HG02973 (cell line): ENCODE measurements around the gene KRT79.
"Not testable (repeated sequence)": the region's sequence is repeated elsewhere in the genome, so short reads cannot be mapped to it uniquely, and the experiment has no call there.

ENCODE experiments used
- ATAC-seq: cut with Tn5 transposase; IDR thresholded peaks from one replicate; pipeline ENCODE4 v1.9.1; 2021; ENCODE audit warnings: moderate library complexity; ENCODE audit not compliant: unreplicated experiment

The KRT79 gene

DNA sequence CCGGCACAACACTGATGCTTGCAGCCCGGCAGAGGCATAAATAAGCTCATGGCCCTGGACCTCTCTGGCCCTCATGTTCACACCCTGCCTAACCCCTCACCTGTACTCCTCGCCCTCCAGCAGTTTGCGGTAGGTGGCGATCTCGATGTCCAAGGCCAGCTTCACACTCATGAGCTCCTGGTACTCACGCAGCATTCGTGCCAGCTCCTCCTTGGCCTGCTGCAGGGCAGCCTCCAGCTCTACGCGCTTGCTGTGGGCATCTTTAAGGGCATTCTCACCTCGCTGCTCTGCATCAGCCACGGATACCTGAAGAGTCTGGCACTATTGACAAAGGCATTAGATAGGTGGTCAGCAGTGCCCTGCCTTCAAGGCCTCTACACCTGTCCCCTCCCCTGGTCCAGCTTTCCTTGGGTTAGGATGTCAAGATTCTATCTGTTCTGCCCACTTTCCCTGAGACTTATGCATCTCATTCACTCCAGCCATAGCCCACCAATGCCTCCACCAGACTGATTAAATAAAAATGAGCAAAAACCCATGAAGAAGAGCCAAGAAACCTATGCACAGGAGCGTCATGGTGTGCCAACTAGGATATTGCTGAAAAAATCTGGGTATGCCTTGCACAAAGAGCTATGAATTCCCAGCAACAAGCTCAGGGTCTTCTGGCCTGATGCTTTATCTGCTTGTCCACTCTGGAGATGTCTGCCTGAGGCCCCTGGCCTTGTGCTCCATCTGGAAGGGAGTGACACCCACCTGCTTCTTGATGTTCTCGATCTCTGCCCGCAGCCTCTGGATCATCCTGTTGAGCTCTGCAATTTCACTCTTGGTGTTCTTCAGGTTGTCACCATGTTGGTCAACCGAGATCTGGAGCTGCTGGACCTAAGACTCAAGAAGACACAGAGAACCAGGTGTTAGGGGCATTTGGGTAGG lies 26.3 kb downstream of the KRT79 start:
- ATAC-seq = no peak

DNA sequence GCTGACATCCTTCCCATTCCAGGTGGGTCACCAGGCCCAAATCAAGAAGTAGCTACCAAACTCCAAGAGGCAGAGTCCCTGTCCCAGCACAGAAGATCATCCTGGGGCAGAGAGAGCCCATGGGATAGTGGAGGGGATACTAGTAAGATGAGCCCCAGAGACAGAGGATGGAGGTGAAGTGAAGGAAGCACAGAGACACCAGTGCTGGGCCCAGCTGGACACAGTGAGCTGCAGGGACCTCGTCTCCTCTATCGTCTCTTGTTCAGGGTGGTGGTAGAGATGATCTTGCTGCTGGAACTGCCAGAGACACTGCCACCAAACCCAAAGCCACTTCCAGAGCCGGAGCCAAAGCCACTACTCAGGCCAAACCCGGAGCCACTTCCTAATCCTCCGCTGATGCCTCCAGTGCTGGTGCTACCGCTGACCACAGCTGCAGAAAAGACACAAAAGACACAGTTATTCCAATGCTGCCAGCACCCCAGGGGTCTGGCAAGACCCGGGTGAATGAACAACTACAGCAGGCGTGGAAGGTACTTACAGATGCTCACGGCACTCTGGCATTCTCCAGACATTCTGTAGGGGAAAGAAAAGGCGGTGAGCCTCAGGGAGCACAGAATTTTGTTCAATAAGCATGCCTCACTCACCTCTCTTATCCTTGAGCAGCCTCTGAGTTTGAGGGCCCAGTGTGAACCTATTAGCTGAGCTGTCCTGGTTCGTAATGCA lies 27.1 kb downstream of the KRT79 start:
- no peak for ATAC-seq

DNA sequence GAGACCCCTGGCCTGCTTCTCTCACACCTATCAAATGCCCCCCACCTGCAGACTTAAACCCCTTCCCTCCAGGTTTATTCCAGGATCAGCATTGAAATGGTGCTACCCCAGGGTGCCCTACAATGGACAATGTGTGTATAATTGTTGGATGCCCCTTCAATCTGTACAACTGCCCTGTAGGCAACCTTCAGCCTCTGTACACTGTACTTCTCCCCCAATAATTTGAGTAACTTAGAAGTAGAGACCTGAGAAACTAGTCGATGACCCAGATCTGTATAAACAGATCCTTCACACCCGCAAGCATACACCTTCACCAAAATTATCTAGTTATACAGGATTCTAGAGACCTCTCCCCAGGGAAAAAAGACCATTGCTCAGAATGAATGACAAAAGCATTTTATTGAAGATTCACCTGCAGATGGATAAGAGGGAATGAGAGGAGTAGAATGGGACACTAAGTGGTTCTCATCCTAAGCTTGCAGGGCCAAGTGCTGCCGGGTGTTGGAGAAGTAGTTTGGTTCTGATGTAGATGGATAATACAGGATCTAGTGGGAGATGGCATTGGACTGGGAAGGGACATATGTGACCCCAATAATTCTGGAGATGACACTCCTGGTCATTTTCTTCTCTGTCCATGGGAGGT lies 27.8 kb downstream of the KRT79 start:
- no peak for ATAC-seq

DNA sequence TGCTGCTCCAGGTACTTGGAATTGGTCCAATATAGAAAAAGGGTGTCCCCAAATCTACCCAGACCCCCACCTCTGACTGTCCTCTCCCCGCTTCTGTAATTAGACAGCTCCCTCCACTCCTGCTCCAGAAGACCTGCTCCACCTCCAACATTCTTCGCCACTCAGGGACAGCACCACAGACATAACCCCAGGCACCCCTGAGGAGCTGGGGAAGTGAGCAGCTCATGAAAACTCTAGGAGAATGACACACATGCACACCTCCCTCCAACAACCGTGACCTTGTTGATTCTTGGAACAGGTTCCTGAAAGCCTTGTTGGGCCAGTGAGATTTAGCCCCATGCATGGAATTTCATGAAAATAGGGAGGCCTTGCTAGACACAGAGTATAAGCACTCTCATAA lies 28.4 kb downstream of the KRT79 start:
- no peak for ATAC-seq

DNA sequence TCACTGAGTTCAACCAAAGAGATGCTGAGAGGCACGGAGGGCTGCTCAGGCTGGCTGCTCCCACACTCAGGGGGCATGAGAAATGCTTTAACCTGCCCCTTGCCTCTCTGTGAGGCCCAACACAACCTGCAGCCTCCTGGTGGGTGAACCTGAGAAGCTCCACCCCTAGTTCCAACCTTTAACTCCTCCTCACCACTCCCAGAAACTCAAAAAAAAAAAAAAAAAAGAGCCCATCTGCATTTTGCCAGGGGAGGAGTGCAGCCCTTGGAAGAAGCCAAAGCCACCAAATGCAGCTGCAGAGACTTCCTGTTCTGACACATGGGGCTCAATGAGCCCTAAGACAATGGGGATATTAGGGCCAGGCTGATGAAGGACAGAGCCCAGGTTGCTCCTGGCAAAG lies 29.1 kb downstream of the KRT79 start:
- no peak for ATAC-seq

DNA sequence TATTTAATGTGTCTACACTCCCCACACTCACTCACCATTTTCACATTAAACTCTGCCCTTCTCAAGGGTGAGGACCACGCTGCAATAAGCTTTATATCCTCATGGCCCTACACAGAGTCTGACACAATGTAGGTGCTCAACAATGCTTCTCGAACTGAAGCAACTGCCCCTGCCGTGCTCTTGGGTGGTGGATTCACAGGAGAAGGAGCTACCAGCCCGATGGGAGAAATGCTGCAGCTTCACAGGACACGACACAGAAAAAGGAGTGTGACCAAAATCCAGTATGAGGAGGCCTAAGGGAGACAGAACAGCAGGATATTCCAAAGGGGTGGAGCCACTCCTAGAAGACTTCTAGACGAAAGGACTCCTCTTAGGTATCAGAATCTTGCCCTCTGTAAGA lies 31.7 kb downstream of the KRT79 start:
- ATAC-seq = no peak

DNA sequence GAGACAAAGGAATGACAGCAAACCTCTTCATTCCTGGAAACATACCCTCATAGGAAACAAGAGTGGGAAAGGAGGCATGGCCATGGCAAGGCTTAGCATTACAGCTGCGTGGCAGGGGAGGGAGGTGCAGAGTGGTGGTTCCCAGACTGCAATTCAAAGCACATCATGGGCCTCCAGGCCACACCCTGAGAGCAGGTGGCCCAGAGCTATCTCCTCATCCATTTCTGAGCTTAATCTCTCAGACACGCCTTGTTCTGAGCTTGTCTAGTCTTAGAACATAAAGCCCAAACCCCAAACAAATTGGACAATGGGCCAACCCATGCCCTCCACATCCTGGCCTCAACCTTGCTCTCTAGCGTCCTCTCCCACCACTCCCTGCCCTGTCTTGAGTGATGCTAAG lies 32.3 kb downstream of the KRT79 start:
- ATAC-seq = no peak

DNA sequence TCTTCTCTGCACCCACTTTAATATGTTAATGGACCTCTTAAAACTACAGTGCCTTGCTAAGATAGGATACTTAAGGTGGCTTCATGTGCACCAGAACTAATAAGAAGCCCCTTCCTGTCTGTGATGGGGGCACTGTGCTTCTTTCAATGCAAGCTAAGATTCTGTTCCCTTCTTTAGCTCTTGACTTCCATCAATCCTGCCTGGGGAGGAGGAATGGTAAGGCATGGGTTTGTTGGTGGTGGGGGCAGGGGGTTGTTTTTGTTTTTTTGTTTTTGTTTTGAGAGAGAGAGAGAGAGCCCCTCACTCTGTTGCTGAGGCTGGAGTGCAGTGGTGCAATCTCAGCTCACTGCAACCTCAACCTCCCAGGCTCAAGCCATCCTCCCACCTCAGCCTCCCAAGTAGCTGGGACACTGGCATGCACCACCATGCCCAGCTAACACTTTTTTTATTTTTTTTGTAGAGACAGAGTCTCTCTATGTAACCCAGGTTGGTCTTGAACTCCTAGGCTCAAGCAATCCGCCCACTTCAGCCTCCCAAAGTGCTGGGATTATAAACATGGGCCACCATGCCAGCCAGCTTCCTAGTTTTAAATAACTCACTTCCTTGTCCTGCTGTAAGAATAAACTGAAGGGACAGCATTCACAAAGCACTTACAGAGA lies 33.7 kb downstream of the KRT79 start:
- no peak for ATAC-seq

DNA sequence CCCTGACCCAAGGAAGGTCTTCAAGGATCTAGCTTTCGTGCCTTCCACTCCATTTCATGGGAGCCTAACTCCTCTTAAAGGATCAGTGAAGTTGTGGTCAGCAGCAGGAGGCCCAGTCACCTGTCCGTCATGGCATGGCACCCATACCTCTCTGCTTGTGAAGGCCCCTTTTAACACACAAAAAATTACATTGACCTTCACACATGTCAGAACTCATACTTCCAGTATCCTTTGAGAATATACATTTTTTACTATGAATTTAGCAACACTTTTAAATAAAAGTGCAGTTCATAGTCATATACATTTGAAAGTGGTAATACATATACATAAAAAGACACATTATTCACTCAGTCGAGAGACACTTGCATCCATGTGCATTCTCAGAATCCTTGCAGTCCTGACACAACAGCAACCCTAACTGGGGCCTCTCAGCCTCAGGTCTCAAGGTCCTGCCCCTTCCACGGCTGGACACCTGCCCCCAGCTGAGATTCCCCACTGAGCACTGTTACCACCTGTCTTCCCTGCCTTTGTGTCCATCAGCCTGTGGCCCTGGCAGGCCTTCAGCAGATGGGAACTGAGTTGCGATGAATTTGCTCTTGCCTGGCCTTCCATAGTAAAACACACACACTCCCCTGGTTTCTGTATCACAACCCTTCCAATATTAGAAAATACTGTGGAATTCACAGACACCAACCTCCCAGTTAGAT lies 34.5 kb downstream of the KRT79 start:
- no peak for ATAC-seq

DNA sequence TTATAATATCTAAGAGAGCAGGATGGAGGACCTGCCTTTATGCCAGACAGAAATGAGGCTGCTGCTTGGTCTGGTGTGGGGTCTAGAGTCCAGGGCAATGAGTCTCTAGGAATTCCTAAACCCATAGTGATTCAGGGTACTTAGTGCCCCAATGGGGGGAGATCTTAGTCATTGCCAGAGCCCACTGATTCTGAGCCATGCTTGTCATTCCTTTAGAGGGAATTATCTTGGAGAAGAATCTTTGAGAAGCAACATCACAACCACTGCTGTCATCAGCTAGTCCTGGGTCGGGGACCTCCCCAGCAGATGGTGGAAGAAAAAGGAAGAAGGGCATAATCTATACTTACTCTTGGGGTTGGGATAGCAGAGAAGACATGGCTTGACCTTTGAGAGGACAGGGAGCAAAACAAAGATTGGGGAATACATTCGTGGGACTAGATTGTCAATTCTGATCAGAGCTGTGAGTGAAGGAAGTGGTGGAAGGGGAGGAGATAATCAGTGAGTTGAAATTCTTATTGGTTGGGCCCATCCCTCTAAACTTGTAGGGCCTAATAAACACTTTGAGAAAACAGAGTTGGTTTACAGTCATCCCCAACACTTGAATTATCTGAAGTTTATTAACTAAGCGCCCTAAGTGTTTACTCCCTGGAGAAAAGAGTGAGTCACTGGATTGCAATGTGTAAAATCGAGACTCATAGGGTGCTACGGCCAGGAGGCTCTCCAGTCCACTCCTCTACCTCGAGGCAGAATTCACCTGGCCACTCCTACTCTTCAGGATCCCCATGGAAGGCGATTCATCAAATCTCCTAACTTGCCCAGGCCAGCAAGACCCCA lies 35.2 kb downstream of the KRT79 start:
- ATAC-seq = no peak

DNA sequence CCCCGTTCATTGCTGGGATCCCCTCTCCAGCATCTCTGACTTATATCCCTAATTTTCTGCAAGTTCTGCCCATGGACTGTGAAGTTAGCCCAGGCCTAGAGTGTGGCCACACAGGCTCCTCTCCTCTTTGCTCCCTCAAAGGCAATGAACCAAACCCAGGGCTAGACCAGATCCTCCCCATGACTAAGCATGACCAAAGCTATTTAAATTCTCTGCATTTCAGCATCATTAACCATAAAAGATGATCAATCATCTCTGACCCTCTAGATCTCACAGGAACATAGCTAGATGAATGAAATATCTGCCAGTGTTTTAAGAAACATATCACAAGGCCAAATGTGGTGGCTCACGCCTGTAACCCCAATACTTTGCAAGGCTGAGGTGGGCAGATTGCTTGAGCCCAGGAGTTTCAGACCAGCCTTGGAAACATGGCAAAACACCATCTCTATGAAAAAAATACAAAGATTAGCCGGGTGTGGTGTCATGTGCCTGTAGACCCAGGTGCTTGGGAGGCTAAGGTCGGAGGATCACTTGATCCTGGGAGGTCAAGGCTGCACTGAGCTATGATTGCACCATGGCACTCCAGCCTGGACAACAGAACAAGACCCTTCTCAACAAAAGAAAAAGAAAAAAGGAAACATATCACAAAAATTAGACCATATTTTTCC lies 36.0 kb downstream of the KRT79 start:
- no peak for ATAC-seq

DNA sequence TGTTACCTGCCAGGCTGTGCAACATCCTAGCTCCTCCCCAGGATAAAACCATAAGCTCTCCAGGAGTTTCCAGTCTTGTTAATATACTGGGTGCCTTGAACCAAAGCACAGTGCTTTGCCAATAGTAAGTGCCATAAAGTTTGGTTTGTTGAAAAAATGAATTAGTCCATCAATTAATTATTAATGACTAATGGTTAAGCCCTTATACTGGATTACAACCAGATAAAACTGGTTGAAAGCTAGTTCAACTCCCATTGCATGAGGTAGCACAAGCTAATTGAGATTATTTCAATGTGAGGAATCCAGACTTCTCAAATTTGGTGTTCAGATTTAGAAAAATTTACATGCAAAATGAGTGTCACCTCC lies 36.6 kb downstream of the KRT79 start:
- ATAC-seq = no peak

DNA sequence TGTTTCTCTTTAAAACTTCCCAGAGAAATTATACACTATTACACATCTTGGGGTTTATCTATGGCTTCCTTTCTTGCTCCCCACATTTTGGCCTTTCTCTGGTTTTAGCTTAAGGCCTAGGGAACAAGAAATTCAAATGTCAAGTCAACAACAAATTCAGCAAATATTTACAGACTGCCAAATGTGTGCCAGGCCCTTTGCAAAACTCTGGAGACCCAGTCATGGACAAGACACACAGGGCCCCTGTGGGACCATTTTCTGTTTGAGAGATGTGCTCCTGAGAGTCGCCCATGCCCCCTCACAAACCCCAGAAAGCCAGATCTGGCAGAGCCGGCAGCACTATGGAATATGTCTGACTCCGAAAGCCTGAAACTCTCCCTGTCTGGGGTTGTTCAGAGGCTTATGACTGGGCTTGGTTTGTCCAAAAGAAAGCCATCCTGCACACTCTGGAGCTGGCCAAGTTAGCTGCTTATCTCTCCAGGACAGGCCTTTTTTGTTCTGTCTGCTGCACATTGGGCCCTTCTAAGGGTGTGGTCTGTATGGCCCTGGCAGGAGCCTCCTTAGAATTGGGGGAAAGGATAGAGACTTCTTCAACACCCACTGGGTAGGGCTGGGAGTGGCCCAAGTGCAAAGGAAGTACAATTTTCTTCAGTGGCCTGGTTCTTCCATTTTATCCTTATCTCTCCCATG lies 37.1 kb downstream of the KRT79 start:
- no peak for ATAC-seq

DNA sequence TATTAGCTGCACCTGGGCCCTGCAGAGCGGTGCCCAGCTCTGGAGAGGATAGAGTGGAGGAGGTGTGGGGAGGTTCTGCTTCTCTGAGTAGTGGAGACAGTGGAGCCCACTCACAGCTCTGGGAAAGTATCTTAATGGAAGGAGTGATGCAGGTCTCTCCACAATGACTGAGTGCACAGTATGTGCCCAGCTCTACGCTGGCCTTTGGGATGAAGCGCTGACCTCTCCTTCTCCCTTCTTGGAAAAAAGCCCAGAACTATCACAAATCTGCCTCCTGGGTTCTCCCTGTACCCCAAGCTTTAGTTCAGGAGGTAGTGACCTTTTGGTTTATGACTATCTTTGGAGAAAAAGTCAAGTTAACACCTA lies 37.7 kb downstream of the KRT79 start:
- no peak for ATAC-seq

DNA sequence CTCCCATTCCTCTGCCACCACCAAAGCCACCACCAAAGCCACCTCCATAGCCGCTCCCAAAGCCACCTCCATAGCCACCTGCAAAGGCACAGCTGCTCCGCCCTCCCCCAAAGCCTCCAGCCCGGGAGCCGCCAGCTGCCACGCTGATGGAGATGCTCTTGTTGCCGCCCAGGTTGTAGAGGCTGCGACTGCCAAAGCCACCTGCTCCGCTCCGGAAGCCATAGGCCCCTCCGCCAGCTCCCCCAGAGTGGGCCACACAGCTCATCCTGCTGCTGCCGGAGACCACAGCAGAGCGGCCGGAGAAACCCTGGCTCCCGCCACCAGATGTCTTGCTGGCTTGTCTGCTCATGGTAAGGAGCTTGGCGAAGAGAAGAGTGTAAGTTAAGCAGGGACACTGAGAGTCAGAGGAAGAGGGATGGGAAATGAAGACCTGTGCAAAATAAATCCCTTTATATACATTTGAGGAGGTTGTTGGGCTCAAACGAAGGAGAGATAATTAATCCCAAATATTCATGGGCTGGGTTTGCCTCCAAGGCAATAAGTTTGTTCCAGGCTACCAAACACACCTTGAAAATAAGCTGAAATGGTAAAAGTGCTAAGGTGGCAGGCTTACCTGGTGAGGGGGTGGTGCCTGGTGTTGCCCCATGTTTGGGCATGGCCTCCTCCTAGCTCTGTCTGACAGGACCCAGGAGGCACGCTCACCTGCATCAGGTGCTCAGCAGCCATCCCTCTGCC lies 38.2 kb downstream of the KRT79 start, which contains the start of gene KRT3:
Gene KRT3 (minus strand): TSS at position 424 of the 735 bp plus-strand sequence. CDS start 75 bp downstream, at position 349.
- no peak for ATAC-seq

DNA sequence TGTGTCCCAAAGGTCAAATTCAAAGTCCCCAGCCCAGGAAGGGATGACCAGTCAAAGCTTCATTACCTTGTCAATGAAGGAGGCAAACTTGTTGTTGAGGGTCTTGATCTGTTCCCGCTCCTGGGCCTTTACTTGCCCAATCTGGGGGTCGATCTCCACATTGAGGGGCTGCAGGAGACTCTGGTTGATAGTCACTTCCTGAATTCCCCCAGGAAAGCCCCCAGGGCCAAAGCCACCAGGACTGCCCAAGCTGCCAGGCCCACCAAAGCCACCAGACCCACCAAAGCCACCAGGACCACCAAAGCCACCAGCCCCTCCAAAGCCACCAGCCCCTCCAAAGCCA lies 38.8 kb downstream of the KRT79 start:
- not testable (repeated sequence) for ATAC-seq

DNA sequence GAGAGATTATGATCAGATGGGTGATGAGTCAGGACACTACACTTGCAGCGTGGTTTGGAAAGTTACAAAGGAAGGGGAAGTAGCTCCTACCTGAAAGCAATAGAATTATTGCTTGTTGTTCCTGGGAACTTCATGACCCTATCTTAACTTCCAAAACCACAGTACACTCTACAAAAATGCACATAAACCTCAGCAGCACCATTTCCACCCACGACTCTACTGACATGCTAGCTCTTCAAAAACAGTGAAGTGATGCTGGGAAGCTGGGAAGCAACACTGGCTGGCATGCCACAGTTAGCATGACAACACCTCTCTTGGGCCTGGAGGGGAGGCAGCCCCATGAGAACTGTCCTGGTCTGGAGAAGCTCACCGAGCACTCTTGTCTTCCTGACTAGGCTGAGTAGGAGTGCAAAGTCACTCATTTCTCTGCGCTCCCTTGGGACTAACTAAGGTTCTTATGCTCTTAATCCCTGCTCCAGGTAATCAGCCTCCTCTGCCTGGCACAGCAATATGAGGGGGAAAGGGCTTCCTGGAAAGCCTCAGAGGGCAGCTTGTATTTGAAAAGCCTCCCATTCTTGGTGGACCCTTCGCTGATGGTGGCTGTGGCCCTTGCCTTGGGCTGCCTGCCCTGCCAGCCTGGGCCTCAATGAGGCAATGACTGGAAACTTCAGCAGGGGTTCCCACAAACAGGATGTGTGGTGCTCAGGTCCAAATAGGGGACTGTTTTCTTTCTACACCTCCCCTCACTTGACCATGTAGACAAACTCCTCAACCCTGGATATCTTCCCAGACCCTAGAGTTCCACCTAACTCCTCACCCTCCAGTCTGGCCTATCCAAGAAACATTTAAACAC lies 39.4 kb downstream of the KRT79 start:
- no peak for ATAC-seq
